ENCODE results near the gene SOCS1.

The SOCS1 gene

GRCh38 chr16:11250786-11251524 is 5.0 kb downstream of the SOCS1 start:
- H3K4me3 ChIP-seq (ENCODE audit: low read depth, low read length), result no peak overlapping the region
- no peak for DNase-seq (ENCODE audit: low read depth)

- DNase-seq (ENCODE audit: low read depth), result no peak
- no peak overlapping the region for H3K4me3 ChIP-seq (ENCODE audit: low read depth, low read length)
These were observed 5.8 kb downstream of the SOCS1 start for GRCh38 chr16:11250091-11250785.

- no peak for DNase-seq (ENCODE audit: low read depth)
- no peak overlapping the region for H3K4me3 ChIP-seq (ENCODE audit: low read depth, low read length)
These were observed 6.6 kb downstream of the SOCS1 start for GRCh38 chr16:11249233-11250061.

GRCh38 chr16:11248133-11248532 is 7.9 kb downstream of the SOCS1 start:
- no peak overlapping the region for H3K4me3 ChIP-seq (ENCODE audit: low read depth, low read length)
- no peak for DNase-seq (ENCODE audit: low read depth)

- no peak for DNase-seq (ENCODE audit: low read depth)
These were observed 10.0 kb downstream of the SOCS1 start for GRCh38 chr16:11245988-11246387.

GRCh38 chr16:11245222-11245737 is 10.7 kb downstream of the SOCS1 start:
- no peak for DNase-seq (ENCODE audit: low read depth)
- no peak overlapping the region for H3K4me3 ChIP-seq (ENCODE audit: low read depth, low read length)

More at GRCh38 chr16:11245988-11246387, 10.0 kb downstream of the SOCS1 start:
- H3K4me3 ChIP-seq (ENCODE audit: low read depth, low read length), result no peak overlapping the region

GRCh38 chr16:11242658-11243057 is 13.3 kb downstream of the SOCS1 start:
- no peak overlapping the region for H3K4me3 ChIP-seq (ENCODE audit: low read depth, low read length)
- no peak for DNase-seq (ENCODE audit: low read depth)

- no peak for DNase-seq (ENCODE audit: low read depth)
- no peak overlapping the region for H3K4me3 ChIP-seq (ENCODE audit: low read depth, low read length)
These were observed 14.4 kb downstream of the SOCS1 start for GRCh38 chr16:11241480-11242204.

GRCh38 chr16:11240636-11241473 is 15.1 kb downstream of the SOCS1 start:
- DNase-seq (ENCODE audit: low read depth), result no peak
- no peak overlapping the region for H3K4me3 ChIP-seq (ENCODE audit: low read depth, low read length)

GRCh38 chr16:11239644-11240632 is 16.1 kb downstream of the SOCS1 start:
- no peak overlapping the region for H3K4me3 ChIP-seq (ENCODE audit: low read depth, low read length)
- no peak for DNase-seq (ENCODE audit: low read depth)

- H3K4me3 ChIP-seq (ENCODE audit: low read depth, low read length), result no peak overlapping the region
- DNase-seq (ENCODE audit: low read depth), result no peak
These were observed 17.5 kb downstream of the SOCS1 start for GRCh38 chr16:11238272-11239202.

GRCh38 chr16:11236461-11237254 is 19.3 kb downstream of the SOCS1 start:
- no peak for DNase-seq (ENCODE audit: low read depth)
- no peak overlapping the region for H3K4me3 ChIP-seq (ENCODE audit: low read depth, low read length)

GRCh38 chr16:11235703-11235991 is 20.4 kb downstream of the SOCS1 start:
- H3K4me3 ChIP-seq (ENCODE audit: low read depth, low read length), result no peak overlapping the region
- no peak for DNase-seq (ENCODE audit: low read depth)

- DNase-seq (ENCODE audit: low read depth), result no peak
- H3K4me3 ChIP-seq (ENCODE audit: low read depth, low read length), result no peak overlapping the region
These were observed 20.9 kb downstream of the SOCS1 start for GRCh38 chr16:11234884-11235702.

GRCh38 chr16:11233727-11234376 is 22.2 kb downstream of the SOCS1 start:
- DNase-seq (ENCODE audit: low read depth), result no peak

More at GRCh38 chr16:11233727-11234376, 22.2 kb downstream of the SOCS1 start:
- H3K4me3 ChIP-seq (ENCODE audit: low read depth, low read length), result no peak overlapping the region

All from skeletal muscle cell (primary cell).